Measurements from ENCODE around the gene CERS2.

DNA sequence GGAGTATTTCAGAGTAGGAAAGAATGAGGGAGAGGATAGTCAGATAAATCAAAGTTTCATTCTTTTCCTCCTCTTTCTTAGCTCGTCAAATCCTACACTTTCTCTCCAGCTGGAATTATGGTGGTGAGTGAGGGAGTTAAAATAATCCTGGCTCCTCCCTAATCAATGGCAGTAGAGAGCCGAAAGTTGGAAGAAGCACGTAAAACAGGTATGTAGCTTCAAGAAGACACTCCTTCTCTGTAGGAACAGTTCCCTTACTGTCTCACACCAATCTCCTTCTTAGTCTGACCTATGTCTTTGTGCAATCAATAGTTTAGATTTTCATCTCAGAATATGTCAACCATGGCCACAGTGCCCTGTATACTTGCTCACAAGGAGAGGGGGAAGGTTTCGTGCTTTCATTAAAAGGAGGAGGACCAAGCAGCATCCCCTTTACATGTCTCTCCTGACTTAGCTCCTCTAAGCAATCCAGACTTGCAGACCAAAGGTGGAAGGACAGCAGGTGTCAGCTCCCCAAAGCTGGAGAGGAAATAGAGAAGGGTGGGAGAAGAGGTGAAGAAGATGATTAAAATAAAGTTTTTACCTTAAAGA is 31.2 kb upstream of the CERS2 start:
- TF ChIP-seq, protein P1, sequence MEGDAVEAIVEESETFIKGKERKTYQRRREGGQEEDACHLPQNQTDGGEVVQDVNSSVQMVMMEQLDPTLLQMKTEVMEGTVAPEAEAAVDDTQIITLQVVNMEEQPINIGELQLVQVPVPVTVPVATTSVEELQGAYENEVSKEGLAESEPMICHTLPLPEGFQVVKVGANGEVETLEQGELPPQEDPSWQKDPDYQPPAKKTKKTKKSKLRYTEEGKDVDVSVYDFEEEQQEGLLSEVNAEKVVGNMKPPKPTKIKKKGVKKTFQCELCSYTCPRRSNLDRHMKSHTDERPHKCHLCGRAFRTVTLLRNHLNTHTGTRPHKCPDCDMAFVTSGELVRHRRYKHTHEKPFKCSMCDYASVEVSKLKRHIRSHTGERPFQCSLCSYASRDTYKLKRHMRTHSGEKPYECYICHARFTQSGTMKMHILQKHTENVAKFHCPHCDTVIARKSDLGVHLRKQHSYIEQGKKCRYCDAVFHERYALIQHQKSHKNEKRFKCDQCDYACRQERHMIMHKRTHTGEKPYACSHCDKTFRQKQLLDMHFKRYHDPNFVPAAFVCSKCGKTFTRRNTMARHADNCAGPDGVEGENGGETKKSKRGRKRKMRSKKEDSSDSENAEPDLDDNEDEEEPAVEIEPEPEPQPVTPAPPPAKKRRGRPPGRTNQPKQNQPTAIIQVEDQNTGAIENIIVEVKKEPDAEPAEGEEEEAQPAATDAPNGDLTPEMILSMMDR (IDR thresholded peaks at IDR 0.05; ENCODE audit: low read depth, low read length, missing input control): no peak
- TF ChIP-seq, protein P2, sequence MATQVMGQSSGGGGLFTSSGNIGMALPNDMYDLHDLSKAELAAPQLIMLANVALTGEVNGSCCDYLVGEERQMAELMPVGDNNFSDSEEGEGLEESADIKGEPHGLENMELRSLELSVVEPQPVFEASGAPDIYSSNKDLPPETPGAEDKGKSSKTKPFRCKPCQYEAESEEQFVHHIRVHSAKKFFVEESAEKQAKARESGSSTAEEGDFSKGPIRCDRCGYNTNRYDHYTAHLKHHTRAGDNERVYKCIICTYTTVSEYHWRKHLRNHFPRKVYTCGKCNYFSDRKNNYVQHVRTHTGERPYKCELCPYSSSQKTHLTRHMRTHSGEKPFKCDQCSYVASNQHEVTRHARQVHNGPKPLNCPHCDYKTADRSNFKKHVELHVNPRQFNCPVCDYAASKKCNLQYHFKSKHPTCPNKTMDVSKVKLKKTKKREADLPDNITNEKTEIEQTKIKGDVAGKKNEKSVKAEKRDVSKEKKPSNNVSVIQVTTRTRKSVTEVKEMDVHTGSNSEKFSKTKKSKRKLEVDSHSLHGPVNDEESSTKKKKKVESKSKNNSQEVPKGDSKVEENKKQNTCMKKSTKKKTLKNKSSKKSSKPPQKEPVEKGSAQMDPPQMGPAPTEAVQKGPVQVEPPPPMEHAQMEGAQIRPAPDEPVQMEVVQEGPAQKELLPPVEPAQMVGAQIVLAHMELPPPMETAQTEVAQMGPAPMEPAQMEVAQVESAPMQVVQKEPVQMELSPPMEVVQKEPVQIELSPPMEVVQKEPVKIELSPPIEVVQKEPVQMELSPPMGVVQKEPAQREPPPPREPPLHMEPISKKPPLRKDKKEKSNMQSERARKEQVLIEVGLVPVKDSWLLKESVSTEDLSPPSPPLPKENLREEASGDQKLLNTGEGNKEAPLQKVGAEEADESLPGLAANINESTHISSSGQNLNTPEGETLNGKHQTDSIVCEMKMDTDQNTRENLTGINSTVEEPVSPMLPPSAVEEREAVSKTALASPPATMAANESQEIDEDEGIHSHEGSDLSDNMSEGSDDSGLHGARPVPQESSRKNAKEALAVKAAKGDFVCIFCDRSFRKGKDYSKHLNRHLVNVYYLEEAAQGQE (IDR thresholded peaks at IDR 0.05): no peak
- TF ChIP-seq, protein P3, sequence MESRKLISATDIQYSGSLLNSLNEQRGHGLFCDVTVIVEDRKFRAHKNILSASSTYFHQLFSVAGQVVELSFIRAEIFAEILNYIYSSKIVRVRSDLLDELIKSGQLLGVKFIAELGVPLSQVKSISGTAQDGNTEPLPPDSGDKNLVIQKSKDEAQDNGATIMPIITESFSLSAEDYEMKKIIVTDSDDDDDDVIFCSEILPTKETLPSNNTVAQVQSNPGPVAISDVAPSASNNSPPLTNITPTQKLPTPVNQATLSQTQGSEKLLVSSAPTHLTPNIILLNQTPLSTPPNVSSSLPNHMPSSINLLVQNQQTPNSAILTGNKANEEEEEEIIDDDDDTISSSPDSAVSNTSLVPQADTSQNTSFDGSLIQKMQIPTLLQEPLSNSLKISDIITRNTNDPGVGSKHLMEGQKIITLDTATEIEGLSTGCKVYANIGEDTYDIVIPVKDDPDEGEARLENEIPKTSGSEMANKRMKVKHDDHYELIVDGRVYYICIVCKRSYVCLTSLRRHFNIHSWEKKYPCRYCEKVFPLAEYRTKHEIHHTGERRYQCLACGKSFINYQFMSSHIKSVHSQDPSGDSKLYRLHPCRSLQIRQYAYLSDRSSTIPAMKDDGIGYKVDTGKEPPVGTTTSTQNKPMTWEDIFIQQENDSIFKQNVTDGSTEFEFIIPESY (IDR thresholded peaks at IDR 0.05): no peak
- TF ChIP-seq SP1 (IDR thresholded peaks at IDR 0.05) (no peak), HNF4A (conservative IDR thresholded peaks at IDR 0.05) (no peak), EGR1 (IDR thresholded peaks at IDR 0.05; ENCODE audit: low read depth in 2 of 2) (no peak), TAF1 (conservative IDR thresholded peaks at IDR 0.05) (no peak), RAD21 (IDR thresholded peaks at IDR 0.05) (no peak)
- TF ChIP-seq, protein P4, sequence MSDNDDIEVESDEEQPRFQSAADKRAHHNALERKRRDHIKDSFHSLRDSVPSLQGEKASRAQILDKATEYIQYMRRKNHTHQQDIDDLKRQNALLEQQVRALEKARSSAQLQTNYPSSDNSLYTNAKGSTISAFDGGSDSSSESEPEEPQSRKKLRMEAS (IDR thresholded peaks at IDR 0.05): no peak

Data from liver (tissue), 3 donors.